ENCODE measurements around the gene FOXP1. TPM values are rescaled to one million over a fixed set of nuclear protein-coding genes. Genes with fewer than 3 reads are reported as not detected.
A peak's percentile ranks its signal among the peaks of the same experiment; 100 is the strongest.

Gene FOXP1
- total RNA-seq, 2 donors from 2014 or later, result 41.7 to 94.3 TPM

DNA sequence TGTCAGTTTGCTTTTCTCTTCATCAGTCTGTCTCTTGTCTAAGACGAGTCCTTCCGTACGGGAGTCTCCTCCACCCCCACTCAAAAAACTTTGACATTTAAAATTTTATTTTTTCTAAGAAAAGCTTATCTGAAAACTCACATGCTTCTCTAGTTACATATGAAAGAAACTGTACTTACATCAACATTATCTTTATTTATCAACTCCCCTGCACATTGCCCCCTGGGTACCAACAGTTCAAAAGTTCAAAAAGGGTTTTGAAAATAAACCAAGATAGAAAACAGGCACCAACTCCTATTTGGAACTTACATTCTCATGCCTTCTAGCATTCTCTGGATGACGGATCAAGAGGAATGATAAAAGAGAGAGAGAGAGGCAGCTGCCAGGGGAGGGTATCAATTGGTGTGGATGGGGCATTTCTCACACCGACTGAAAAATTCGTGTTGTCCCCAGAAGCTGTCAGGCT, 182.5 kb downstream of the FOXP1 start:
- H3K4me1 ChIP-seq (ENCODE audit: control insufficient read depth, insufficient read depth, low read length), result no peaks in the 10 kb centered on the region
- WGBS, 2 experiments (ENCODE audit: insufficient coverage in 1 of 2, insufficient read length in 1 of 2), result 70 to 72% methylated on average over 5 to 6 of the region's 6 CpGs
- Mint-ChIP-seq H3K27me3 (ENCODE audit: insufficient read depth) (no peaks in the 10 kb centered on the region), H3K27ac (peak overlapping the region; percentile 11), H3K9me3 (no peaks in the 10 kb centered on the region), H3K36me3 (ENCODE audit: low read depth) (peaks cover under 1% of the 10 kb centered on the region), H3K4me1 (peaks cover 22% of the 10 kb centered on the region), H3K4me3 (no peak overlapping the region)
- H3K4me3 ChIP-seq (ENCODE audit: low read length), result no peak overlapping the region
- no peak overlapping the region for H3K27ac ChIP-seq (ENCODE audit: low read depth, low read length)
- H3K36me3 ChIP-seq (ENCODE audit: control insufficient read depth, insufficient read depth, low read length), result no peaks in the 10 kb centered on the region
- no peak for DNase-seq
- H3K9ac ChIP-seq (ENCODE audit: extremely low read depth, low read length, poor library complexity, severe bottlenecking), result no peak overlapping the region
- H3K27me3 ChIP-seq (ENCODE audit: control insufficient read depth, insufficient read depth, low read length, poor library complexity, severe bottlenecking), result no peaks in the 10 kb centered on the region
- no peaks in the 10 kb centered on the region for H3K9me3 ChIP-seq (ENCODE audit: control insufficient read depth, low read length)
- TF ChIP-seq, protein P1, sequence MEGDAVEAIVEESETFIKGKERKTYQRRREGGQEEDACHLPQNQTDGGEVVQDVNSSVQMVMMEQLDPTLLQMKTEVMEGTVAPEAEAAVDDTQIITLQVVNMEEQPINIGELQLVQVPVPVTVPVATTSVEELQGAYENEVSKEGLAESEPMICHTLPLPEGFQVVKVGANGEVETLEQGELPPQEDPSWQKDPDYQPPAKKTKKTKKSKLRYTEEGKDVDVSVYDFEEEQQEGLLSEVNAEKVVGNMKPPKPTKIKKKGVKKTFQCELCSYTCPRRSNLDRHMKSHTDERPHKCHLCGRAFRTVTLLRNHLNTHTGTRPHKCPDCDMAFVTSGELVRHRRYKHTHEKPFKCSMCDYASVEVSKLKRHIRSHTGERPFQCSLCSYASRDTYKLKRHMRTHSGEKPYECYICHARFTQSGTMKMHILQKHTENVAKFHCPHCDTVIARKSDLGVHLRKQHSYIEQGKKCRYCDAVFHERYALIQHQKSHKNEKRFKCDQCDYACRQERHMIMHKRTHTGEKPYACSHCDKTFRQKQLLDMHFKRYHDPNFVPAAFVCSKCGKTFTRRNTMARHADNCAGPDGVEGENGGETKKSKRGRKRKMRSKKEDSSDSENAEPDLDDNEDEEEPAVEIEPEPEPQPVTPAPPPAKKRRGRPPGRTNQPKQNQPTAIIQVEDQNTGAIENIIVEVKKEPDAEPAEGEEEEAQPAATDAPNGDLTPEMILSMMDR (conservative IDR thresholded peaks at IDR 0.05), result no peak

DNA sequence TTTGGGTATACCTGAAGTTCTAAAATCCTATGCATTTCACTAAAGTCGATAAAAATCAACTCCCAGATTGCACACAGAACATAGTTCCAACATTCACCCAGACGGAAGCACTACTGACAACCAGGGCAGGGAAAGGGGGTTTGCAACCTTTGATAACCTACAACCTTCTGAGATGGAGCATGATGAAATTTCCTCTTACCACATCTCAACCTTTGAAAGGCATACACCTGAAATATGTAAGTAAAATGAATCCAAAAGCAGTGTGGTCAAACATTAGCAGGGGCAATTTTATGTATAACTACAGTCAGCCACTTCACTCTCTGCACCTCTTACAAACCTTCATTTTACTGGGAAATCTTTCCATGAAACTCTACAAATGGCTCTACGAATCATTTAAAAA, 184.1 kb downstream of the FOXP1 start:
- H3K9me3 ChIP-seq (ENCODE audit: control insufficient read depth, low read length), result no peaks in the 10 kb centered on the region
- TF ChIP-seq, protein P1 (conservative IDR thresholded peaks at IDR 0.05), result no peak
- no peaks in the 10 kb centered on the region for H3K36me3 Mint-ChIP-seq (ENCODE audit: low read depth)
- H3K4me1 ChIP-seq (ENCODE audit: control insufficient read depth, insufficient read depth, low read length), result no peaks in the 10 kb centered on the region
- no peak overlapping the region for H3K27ac Mint-ChIP-seq
- no peak overlapping the region for H3K9ac ChIP-seq (ENCODE audit: extremely low read depth, low read length, poor library complexity, severe bottlenecking)
- 95 to 100% methylated on average over 2 to 3 of the region's 3 CpGs for WGBS, 2 experiments (ENCODE audit: insufficient coverage in 1 of 2, insufficient read length in 1 of 2)
- no peak overlapping the region for H3K4me3 ChIP-seq (ENCODE audit: low read length)
- no peaks in the 10 kb centered on the region for H3K36me3 ChIP-seq (ENCODE audit: control insufficient read depth, insufficient read depth, low read length)
- H3K4me3 Mint-ChIP-seq, result no peak overlapping the region
- DNase-seq, result no peak
- no peaks in the 10 kb centered on the region for H3K27me3 Mint-ChIP-seq (ENCODE audit: insufficient read depth)
- H3K27me3 ChIP-seq (ENCODE audit: control insufficient read depth, insufficient read depth, low read length, poor library complexity, severe bottlenecking), result no peaks in the 10 kb centered on the region
- peaks cover 18% of the 10 kb centered on the region for H3K4me1 Mint-ChIP-seq
- no peak overlapping the region for H3K27ac ChIP-seq (ENCODE audit: low read depth, low read length)
- H3K9me3 Mint-ChIP-seq, result no peaks in the 10 kb centered on the region

DNA sequence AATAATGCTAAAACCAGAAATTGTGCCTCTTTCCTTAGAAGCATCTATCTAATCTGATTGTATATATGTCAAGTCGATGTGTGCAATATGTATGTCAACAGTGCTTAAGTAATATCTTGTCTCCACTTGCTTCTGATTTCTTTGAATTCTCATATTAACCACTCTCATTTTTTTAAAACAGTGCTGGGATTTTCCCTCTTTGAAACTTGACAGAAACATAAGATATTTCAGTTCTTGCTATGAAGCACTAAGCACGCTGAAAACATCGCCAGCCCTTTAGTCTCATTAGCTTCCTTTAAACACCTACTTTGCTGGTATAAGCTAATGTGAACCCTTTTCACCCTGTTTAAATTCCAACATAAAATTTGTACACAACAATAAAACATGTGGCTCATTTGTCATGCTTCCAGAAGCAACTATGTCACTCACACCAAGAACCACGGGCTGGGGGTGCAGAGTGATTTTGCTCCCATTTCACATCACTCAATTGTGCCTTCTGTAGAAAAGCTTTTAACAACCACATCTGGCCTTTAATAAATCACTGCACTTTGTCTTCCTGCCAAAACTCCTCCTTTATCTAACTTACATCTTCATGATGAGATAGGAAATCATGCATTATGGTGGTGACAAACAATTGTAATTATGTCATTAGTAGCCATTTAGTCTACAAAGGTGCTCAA, 185.2 kb downstream of the FOXP1 start:
- no peak overlapping the region for H3K4me3 Mint-ChIP-seq
- Histone ChIP-seq H3K27me3 (ENCODE audit: control insufficient read depth, insufficient read depth, low read length, poor library complexity, severe bottlenecking) (no peaks in the 10 kb centered on the region), H3K36me3 (ENCODE audit: control insufficient read depth, insufficient read depth, low read length) (no peaks in the 10 kb centered on the region), H3K9me3 (ENCODE audit: control insufficient read depth, low read length) (no peaks in the 10 kb centered on the region), H3K4me1 (ENCODE audit: control insufficient read depth, insufficient read depth, low read length) (no peaks in the 10 kb centered on the region), H3K27ac (ENCODE audit: low read depth, low read length) (no peak overlapping the region), H3K9ac (ENCODE audit: extremely low read depth, low read length, poor library complexity, severe bottlenecking) (no peak overlapping the region), H3K4me3 (ENCODE audit: low read length) (no peak overlapping the region)
- peaks cover 15% of the 10 kb centered on the region for H3K4me1 Mint-ChIP-seq
- no peak overlapping the region for H3K27ac Mint-ChIP-seq
- H3K9me3 Mint-ChIP-seq, result no peaks in the 10 kb centered on the region
- H3K27me3 Mint-ChIP-seq (ENCODE audit: insufficient read depth), result no peaks in the 10 kb centered on the region
- DNase-seq, result no peak
- TF ChIP-seq, protein P1 (conservative IDR thresholded peaks at IDR 0.05), result no peak
- no peaks in the 10 kb centered on the region for H3K36me3 Mint-ChIP-seq (ENCODE audit: low read depth)
- WGBS, 2 experiments (ENCODE audit: insufficient coverage in 1 of 2, insufficient read length in 1 of 2), result 94 to 98% methylated on average over 3 to 4 of the region's 4 CpGs
